Right hindlimb (tissue), 1 donor: ENCODE data around the gene DAPK1.

ENCODE experiments used
- DNase-seq: peaks from one replicate; pipeline ENCODE4 v3.0.0-alpha.2; 2018

DAPK1 gene

DNA sequence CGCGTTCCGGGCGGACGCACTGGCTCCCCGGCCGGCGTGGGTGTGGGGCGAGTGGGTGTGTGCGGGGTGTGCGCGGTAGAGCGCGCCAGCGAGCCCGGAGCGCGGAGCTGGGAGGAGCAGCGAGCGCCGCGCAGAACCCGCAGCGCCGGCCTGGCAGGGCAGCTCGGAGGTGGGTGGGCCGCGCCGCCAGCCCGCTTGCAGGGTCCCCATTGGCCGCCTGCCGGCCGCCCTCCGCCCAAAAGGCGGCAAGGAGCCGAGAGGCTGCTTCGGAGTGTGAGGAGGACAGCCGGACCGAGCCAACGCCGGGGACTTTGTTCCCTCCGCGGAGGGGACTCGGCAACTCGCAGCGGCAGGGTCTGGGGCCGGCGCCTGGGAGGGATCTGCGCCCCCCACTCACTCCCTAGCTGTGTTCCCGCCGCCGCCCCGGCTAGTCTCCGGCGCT lies at the start of gene DAPK1:
Gene DAPK1 (plus strand): TSS at position 264 of the 442 bp plus-strand sequence. CDS start 1,211 bp downstream, outside the sequence.
- peak; percentile 72 for DNase-seq

- DNase-seq = no peak
Measured at GRCh38 chr9:87451149-87451548, 46.5 kb upstream of the DAPK1 start.

- no peak for DNase-seq
Measured at GRCh38 chr9:87455407-87455806, 42.3 kb upstream of the DAPK1 start.

GRCh38 chr9:87461256-87461655 lies 36.4 kb upstream of the DAPK1 start:
- DNase-seq = no peak

DNA sequence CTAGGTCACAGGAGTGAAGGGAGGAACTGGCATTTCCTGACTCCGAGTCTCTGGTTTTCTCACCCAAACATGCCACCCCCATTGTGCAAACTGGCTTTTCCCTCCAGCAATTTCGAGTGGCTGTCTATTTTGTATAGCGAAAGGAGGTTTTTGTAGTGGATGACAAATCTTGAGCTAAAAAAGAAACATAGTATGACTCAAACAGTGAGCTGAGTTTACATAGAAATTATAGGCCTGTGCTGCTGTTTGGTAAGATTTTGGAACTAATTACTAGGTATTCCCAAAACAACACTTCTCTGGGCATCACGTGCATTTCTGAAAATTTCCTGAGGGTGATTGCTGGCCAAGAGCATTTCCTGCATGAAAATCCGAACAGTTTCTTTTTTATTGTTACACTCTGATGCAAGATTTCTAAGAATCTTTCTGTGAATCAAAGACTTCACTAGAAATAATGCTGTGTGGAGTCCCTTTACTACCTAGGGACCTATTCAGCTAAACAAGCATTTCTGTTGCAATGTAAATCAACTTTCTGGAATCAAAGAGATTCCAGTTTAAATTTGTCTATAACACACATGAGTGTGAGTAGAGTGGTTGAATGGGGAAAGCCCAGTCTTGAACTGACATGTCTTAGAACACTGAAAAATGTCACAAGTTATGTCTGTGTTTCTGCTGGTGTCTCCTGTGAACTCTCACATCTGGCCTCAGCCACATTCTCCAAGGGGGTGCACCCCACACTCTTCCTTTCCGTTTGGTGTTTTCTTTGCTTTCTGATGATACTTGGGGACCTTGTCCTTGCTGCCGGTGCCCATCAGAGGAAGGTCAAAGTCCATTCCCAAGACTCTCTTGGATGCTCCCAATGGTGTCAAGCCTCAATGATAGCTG lies 33.3 kb upstream of the DAPK1 start:
- DNase-seq = no peak

DNA sequence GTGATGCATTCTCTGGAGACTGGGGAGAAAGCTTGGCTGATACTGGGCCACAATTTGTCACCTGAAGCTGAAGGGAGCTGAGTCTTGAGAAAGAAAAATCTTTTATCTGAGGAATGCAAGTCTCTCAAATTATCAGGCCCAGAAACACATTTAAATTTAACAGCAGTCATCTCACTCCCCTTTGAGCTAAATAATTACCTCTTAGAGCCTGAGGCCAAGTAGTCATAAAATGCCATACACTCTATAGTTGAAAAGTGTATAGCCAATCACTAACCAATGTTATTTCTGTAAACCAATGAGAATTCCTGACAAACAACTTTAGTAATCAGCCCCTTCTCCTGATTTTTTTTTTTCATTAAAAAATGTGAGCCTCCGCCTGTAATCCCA lies 32.7 kb upstream of the DAPK1 start:
- DNase-seq = no peak

- no peak for DNase-seq
Measured at GRCh38 chr9:87465816-87466215, 31.9 kb upstream of the DAPK1 start.

GRCh38 chr9:87467187-87467586 lies 30.5 kb upstream of the DAPK1 start:
- DNase-seq = no peak

DNA sequence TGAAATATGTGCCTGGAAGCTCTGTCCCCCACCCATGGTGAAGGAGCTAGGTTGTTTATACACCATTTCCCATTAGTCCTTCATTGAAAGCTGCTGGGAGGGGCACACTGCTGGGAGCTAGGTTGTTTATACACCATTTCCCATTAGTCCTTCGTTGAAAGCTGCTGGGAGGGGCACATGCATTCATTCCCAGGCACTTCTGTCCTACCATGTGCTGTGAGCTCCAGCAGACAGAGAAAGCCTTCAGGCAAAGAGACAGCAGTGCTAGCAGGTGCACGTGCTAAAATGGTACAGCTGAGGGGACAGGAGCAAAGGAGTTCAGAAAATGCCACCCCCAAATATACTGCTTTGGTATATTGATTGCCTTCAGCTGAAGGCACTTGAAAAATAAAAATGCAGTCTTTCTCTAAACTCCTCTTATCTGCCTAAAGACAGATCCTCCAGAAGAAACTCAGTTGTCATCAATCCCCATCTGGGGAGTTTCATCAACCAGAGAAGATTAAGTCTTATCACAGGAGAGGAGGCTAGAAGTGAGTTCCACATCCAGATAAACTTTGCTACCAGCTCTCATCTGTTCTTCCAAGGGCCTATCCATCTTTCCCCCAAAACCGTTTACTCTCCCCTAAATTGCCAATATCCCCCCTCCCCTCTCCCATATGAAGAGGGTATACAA lies 27.7 kb upstream of the DAPK1 start:
- DNase-seq = no peak

- DNase-seq = no peak
Measured at GRCh38 chr9:87471746-87472145, 25.9 kb upstream of the DAPK1 start.

GRCh38 chr9:87475463-87475862 lies 22.2 kb upstream of the DAPK1 start:
- no peak for DNase-seq

DNA sequence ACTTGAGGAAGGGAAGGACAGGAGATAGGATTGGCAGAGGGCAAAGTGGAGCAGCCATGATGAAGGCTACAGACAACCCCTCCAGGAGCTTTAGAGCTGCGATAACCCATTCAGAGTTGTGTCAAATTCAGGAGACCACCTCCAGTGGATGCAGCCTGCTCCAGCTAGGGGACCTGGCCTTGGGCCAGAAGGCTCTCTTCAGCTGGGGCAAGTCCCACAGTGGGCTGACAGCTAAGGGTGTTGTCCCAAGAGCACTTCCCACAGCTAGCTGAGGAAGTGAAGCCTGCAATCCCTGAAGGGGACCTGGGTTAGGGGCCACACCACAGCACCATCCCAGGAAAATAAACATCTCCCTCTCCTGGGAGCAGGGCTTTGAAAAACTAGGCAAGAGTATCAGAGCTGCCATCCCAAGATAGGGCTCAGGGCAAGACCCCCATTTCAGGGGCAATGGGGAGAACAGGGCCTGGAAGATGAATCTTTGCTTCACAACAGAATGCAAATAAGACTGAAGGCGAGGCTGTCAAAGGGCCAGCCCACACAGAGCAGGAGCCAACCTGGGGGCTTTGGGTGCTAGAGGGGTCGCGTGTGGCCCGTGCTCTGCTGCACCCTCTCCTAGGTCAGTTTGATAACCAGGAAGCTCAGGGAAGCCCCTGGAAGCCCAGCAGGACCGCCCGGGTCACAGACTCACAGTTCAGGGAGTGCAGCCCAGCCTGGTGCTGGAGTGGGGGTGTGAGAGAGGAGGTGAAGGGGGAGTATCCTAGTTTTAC lies 19.3 kb upstream of the DAPK1 start:
- no peak for DNase-seq

DNA sequence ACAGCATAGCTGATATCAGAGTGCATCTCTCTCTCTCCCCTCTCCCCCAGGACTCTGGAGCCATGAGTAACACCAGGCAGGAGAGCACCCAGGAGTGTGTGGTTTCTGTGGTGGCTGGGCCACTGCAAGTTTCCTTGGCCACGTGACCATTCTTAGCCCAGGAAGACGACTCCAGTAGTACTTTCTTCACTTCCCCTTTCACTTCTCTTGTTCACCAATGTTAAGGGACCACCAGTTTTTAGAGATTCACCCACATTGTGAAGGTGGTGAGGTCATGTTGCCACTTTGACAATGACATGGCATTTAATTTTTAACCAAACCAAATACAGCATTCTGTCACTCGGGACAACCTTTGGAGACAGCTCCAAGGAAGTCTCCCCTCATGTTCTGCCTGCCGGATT lies 17.9 kb upstream of the DAPK1 start:
- DNase-seq = no peak

- DNase-seq = no peak
Measured at GRCh38 chr9:87481890-87482855, 15.5 kb upstream of the DAPK1 start.

DNA sequence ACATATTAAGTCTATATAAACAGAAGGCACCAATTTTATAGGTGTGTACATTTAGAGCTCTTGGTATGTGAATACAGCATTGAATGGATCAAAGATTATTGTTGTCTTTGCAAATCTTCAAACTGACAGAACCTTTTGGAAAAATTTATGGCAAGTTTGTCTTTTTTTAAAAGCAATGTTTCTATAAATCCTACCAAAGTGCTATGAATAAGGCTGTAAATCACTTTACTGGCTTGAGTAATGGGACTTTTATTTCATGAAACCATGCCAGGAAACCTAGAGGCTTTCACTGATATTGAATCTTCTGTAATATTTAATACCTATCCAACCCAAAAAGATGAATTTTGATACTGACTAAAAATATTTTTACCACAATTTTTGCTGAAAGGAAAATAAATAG lies 7.4 kb upstream of the DAPK1 start:
- no peak for DNase-seq

- DNase-seq = no peak
Measured at GRCh38 chr9:87490907-87491306, 6.8 kb upstream of the DAPK1 start.

DNA sequence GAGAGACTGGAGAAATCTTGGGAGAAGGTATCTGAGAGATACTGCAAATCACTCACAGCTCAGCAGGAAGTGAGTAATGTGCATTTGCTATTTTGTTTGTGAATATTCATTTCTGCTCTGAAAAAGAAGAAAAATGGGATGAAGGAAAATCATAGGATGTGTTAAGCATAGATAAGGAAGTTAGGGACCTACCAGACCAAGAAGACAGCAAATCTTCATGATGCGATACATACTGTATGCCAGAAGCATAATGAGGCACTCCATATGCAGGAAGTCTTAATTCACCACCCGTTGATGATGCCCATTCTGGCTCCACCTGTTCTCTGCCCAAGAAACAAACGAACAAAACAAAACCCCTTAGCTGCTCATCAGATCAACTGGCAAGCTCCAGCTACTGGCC lies 6.1 kb upstream of the DAPK1 start:
- DNase-seq = no peak

DNA sequence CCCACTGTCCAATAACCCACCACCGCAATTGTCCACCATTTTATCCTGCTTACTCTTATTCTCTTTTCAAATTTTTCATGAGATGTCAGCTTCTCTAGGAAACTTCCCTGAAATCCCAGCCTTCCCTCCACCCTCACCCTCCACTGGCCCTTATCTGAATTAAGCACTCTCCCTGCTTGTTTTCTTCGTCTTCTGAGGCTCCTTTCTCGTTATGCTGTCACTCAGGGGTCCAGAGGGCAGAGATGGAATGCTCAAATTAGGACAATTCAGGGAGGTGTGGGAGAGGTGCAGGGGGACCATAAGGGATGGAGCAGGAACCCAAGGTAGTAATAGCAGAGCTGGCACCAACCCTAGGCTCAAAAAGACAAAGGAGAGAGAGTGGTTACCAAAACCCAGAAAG lies 5.0 kb upstream of the DAPK1 start:
- DNase-seq = no peak

DNA sequence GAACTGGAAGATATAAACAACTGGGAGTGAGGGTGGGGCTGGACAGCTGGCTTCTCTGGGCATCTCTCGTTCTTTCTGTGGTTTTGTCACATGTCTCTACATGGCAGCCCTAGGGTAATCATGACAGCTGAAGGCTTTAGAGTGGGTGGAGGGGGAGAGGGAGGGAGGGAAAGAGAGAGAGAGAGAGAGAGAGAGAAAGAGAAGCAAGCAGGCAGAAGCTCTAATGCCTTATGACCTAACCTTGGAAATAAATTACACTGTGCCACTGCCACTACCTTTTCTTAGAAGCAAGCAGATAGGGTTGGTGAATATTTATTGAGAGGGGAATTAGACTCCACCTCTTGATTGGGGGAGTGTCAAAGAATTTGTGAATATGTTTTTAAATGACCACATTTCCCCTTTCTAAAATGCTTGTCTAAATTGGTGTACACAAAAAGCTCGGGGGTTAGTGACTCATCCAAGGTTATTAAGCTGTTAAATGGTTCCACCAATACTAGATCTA lies 2.6 kb upstream of the DAPK1 start:
- peak; percentile 69 for DNase-seq

DNA sequence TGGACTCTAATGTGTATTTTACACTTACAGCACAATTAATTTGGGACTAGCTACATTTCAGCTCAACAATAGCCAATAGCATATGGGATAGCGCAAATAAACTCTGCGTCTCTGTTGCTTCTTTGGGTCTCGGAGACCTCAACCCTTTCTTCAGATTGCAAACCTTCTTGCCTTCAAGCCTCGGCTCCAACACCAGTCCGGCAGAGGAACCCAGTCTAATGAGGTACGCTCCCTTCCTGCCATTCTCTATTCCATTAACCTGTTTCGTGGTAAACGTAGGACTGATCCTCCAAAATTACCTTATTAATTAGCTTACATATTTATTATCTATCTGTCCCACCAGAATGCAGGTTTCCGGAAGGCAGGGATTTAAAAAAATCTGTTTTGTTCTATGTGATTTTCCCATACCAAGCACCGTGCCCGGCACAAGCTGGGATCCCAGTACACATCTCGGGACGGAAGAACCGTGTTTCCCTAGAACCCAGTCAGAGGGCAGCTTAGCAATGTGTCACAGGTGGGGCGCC lies 525 bp upstream of the DAPK1 start:
- no peak for DNase-seq

DNA sequence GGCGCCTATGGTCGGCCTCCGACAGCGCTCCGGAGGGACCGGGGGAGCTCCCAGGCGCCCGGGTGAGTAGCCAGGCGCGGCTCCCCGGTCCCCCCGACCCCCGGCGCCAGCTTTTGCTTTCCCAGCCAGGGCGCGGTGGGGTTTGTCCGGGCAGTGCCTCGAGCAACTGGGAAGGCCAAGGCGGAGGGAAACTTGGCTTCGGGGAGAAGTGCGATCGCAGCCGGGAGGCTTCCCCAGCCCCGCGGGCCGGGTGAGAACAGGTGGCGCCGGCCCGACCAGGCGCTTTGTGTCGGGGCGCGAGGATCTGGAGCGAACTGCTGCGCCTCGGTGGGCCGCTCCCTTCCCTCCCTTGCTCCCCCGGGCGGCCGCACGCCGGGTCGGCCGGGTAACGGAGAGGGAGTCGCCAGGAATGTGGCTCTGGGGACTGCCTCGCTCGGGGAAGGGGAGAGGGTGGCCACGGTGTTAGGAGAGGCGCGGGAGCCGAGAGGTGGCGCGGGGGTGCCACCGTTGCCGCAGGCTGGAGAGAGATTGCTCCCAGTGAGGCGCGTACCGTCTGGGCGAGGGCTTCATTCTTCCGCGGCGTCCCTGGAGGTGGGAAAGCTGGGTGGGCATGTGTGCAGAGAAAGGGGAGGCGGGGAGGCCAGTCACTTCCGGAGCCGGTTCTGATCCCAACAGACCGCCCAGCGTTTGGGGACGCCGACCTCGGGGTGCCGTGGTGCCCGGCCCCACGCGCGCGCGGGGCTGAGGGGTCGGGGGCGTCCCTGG lies 561 bp downstream of the DAPK1 start:
- DNase-seq = peak; percentile 71
